Dermis blood vessel endothelial cell (primary cell): ENCODE data around the gene DSTYK. TPM values are rescaled to one million over a fixed set of nuclear protein-coding genes. Genes with fewer than 3 reads are reported as not detected.
A peak's percentile ranks its signal among the peaks of the same experiment; 100 is the strongest.
"Not testable (repeated sequence)": the region's sequence is repeated elsewhere in the genome, so short reads cannot be mapped to it uniquely, and the experiment has no call there.

Experiments used
- DNase-seq: peaks from one replicate; pipeline ENCODE4 v3.0.0; 2010
- total RNA-seq: library from RNA; depleted of rRNA; stranded (reverse); fragments of >200 nt; gene quantifications from 2 replicates; pipeline ENCODE4 v1.2.3, GENCODE V29; 2014

The DSTYK gene
- total RNA-seq, 1 donor from 2014 or later: 15.1 TPM

DNA sequence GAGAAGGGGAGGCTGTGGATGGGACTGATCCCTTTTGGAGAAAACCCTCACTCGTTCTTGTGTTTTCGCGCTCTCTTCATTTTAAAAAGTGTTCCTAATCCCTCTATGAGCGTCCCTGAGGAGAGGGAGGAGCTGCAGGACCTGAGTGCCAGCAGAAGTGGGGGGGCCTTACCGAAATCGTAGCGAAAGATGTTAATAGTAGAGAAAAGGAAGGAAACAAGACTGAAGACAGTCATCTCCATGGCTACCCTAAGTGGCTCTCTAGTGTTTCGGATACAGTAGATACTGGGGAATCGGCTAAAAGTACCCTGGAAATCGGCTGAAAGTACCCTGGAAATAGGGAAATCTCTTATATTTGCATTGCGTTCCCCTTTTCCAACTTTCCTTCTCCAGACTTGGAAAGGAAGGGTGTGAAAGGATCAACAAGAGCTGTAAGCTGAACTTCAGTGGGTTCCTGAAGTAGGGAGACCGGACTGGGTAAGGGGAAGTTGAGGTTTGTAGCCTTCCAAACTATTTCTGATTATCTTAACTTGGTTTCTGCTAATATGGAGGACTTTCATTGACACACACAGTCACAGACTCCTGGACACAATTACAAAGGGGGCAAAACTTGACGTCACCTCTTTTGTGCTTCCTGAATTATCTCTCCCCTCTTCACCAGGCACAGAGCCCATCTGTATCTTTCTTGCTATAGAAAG lies 486 bp upstream of the DSTYK start:
- DNase-seq: no peak

DNA sequence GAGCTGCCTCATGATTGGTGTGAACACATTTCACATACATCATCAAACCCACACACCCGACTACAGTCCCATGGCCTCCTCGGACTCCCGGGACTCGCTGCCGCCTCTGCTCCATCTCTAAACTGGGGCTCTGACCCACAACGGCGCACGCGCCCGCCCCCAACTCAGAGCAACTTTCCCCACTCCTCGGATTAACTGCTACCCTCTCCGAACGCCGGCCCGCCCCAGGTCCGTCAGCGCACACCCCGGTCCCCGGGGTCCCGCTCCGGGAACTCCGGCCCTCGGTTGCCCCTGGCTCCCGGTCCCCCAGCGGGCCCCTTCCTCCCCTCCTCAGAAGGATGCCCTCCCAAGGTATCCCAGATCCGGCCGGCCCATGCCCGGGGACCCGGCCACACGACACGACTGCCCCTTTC lies 740 bp downstream of the DSTYK start:
- DNase-seq: peak; percentile 40

DNA sequence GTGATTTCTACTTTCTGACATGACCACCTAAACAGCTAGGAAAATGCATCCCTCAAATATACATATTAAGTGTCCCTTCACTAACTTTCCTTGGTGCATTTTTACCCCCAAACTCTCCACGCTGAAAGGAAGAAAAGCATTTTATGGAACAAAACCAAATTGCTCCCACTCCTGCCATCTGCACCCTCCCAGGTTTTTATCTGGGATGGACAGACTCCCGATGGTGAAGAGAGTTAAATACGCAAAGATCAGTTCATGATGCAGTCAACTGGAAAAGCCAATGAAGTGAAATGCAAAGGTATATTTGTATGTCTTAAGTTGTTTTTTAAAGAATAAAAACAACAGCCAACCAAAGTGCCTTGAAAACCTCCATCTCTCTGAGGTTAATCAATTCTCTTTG lies 2.7 kb downstream of the DSTYK start:
- DNase-seq: no peak

DNA sequence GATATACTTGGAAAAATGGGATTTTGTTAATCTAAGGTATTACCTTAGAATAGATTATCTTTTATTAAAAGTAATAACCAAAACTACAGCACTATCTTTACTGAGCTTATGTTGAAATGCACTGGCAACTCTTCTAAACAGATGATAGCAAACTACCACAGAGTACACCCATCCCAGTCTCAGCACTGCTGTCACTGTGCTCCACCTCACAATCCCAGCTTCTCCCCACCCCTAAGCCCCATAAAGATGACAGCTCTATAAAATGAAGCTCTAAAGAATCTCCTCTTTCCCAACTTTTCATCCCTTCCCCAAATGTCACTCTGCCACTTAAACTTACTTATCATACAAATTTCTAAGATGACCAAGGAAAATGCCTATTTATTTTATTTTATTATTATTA lies 6.4 kb downstream of the DSTYK start:
- no peak for DNase-seq

DNA sequence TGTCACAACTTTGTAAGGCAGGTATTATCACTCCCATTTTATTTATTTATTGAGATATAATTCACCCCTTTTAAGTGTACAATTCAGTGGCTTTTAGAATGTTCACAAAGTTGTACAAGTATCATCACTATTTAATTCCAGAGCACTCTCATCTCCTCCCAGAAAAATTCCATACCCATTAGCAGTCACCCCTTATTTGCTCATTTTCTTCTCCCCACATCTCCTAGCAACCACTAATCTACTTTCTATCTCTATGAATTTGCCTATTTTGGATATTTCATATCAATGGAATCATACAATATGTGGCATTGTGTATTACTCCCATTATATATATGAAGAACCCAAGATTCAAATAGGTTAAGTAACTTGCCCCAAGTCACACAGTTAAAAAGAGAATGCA lies 7.0 kb downstream of the DSTYK start:
- DNase-seq: no peak

DNA sequence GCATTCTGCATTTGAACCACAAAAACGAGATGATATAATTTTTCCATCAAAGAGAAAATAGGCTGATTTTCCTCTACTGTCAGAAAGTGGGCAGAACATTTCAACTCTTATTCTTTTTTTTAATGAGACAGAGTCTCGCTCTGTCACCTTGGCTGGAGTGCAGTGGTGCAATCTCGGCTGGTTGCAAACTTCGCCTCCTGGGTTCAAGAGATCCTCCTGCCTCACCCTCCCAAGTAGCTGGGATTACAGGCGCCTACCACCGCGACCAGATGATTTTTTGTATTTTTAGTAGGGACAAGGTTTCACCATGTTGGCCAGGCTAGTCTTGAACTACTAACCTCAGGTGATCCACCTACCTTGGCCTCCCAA lies 11.6 kb downstream of the DSTYK start:
- DNase-seq: no peak

DNA sequence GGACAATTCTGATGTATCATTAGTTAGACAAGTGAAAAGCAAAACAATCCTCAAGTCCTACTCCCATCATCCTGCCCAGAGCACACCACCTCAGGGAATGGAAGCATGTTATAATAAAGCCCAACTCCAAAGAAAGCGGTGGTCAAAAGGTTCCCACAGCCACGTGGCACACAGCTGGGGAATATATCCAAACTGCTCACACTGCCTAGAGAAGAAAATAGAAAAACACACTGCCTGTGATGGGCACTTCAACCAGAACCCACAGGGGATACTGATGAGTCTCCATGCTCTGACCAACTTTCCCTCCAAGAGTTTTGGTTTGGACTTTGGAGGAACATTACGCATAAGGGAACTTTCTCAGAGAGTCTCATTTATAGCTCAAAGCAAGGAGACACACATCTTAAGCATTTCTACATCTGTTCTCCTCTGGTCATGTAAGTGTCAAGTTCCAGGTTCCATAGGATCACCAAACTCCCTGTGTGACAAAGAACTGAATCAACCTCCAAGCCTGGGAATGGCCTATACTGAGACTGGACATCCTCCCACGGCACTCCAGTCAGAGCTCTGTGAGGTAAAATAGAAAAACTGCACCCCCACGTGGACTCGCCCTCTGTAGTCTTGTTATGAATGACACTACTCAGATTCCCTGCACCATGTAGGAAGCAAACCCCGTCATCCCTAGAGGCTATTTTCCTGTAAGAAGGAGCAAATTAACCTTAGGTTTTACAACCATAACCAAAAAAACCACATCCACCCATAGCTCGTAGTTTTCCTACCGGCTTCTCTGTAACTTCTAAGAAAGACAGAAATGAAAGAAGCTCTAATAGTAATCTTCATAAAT lies 12.2 kb downstream of the DSTYK start:
- no peak for DNase-seq

DNA sequence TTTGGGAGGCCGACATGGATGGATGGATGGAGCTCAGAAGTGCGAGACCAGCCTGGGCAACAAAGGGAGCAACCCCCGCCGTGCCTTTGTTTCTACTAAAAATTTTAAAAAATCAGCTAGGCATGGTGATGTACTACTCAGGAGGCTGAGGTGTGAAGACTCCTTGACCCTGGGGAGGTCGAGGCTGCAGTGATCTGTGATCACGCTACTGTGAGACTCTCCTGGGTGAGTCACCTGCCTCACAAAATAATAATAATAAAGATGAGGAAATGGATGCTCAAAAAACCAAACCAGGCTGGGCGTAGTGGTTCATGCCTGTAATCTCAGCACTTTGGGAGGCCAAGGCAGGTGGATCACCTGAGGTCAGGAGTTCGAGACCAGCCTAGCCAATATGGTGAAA lies 19.2 kb downstream of the DSTYK start:
- DNase-seq: no peak

DNA sequence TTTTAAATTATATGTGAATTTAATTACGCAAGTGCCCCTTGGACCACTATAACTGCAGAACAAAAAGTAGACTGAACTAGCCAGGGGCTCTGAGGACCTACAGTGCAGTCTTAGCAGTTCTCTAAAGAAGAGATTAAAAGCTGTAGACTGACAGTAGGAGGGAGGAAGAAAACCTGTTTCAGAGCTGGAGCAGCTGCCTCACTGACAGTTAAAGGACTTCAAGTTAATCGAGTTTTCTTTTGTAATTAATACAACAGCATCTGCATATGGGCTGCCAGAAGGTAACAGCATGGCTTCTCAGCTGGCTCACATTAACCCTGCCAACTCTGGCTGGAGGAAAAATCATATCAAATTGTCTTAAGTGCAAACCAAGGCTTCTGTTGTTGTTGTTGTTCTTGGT lies 19.9 kb downstream of the DSTYK start:
- no peak for DNase-seq

DNA sequence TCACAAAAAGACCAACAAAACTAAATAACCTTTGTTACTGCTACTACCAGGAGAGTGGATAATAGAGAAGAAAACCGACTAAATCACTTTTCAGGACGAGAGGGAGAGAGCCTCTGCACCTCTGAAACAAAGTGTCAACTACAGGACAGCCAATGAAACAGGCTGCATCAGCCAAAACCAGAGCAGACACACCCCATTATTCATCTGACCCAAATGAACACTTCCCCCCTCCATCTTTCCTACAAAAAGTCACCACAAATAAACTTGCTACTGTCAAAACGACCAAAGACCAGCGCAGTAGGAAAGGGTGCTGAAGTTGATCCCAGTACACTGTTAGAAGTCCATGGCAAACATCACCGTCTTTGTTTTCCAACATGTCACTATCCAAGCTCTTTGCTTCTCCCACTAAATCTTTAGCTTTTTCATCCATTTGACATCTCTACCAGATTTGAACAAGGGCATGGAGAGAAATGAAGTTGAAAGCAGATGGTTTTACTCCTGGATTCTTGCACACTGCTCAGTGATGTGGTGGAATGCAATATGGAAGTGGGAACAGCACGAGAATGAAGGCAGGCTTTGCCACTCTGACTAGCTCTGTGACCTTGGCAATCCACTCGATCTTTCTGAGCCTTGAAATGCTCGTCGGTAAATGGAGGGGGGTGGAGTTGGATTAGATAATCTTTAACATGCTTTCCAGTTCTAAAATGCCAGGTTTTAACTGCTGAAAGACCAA lies 20.5 kb downstream of the DSTYK start:
- no peak for DNase-seq

DNA sequence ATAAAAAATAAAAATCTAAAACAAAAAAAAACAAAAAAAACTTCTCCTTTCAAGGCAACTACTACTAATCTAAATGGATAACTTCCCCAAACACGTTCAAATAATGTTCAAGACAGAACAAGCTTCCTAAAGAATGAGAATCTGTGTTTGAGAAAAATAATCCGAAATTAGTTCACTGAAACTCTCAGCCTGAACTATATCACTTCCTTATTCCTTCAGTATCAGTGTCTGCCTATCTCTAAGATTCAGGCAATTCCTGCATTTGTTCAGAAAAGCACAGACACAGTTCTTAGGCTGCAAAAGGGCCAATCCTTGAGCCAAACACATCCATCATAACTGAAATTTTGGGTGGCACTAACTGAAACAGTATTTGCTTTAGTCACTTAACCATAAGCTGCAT lies 22.4 kb downstream of the DSTYK start:
- DNase-seq: no peak

DNA sequence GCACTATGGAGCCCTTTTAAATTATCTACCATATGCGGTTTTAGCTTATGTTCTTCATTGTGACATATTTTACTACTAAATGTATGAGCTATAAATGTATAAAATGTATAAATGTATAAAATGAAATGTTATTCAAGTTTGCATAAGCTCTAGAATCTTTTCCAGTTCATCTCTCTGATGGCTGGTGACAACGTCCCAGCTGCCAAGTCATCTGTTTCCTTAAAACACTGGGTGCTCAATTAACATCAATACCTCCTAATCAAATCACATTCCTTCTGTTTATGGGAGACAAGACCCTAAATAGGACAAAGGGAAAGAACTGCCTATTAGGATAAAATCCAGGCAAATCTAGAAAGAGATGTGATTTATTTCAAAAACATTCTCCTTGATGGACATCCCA lies 22.9 kb downstream of the DSTYK start:
- DNase-seq: no peak

DNA sequence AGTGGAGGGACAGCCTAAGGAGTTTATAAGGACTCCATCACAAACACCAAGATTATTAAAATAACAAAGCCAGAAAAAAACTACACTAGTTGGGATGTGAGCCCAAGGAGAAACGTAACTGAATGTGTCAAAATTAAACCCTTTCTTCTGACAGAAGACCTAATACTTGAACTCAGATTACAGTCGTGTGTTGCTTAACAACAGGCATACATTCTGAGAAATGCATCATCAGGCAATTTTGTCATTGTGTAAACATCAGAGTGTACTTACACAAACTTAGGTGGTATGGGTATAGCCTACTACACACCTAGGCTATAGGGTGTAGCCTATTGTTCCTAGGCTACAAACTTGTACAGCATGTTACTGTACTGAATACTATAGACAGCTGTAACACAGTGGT lies 23.4 kb downstream of the DSTYK start:
- DNase-seq: no peak

DNA sequence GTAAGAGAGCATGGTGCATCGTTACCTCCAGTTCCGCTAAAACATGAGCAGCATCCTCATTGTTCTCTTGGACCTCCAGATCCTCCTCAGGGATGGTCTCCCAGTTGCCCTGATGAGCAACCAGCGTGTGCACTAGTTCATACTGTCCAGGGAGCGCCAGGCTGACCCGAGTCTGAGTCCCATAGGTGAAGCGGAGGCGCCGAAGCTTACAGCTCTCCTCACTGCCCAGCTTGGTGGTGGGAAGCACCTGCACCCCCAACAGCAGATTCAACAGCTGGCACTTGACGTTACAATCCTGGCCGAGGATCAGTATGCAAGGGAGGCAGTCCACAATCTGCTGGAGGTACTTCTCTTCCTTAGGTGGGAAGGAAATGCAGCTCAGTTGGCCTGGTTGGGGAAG lies 24.1 kb downstream of the DSTYK start:
- DNase-seq: no peak

DNA sequence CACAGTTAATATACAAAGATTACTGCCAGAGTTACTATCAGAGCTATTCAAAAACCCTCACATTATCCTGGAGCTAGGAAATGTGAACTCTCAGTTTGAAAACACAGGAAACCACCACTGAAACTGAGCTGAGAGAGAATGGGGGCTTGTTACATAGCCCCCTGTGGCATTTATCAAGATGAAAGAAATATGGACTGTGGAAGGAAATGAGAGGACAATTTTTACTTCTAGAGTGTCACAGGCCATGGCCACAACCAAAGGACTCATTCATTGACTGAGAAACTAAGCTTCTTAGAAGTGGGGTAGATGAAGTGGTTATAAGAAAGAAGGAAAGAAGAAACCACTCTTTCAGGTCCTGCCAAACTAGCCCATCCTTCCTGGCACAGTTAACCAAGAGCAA lies 25.3 kb downstream of the DSTYK start:
- DNase-seq: no peak

DNA sequence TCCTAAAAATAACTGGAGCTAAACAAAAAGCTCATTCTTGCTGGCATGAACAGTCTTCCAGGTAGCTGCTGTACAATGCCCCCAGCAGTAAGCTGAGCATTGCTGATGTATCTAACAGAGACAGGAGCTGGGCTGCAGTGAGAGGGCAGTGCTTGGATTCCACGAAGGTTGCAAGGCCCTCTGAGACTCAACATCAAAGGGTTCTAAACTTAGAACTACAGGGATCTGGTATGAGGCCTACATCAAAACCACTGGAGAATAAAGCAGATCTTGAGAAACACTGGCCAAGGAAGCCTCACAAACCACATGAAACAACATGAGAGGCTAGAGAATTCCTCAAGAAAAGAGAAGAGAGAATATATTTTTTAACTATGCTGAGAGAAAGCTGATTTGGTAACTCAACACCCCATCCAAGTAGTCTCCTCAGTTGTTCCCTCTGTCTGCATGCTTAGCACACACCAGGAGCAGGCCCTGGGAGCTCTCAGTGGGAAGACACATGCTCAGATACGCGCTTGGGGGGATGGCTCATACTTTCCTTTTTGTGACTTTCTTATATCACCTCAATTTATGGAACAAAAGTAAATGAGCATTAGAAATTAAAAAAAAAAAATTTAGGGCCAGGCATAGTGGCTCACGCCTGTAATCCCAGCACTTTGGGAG lies 27.7 kb downstream of the DSTYK start:
- DNase-seq: peak; percentile 6

DNA sequence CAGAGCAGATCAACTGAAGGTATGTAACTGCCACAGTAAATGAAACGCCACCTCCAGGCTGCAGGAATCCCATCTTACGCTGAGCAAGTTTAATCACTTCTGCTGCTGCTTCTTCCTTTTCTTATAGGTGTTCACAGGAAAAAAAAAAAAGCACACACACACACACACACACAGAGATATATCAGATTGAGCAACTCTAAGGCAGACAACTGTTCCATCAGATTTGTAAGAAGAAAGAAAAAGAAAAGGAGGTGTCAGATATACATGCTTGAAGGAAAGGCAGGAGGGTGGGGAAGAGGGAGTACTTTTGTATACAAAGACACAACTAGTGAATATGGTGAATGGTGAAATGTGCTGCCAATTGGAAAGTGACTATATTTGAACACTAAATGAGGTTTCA lies 28.6 kb downstream of the DSTYK start:
- no peak for DNase-seq

DNA sequence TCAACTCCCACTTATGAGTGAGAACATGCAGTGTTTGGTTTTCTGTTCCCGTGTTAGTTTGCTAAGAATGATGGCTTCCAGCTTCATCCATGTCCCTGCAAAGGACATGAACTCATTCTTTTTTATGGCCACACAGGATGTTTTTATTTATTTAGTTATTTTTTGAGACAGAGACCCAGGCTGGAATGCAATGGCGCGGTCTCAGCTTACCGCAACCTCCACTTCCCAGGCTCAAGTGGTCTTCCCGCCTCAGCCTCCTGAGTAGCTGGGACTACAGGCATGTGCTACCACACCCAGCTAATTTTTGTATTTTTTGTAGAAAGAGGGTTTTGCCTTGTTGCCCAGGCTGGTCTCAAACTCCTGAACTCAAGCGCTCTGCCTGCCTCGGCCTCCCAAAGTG lies 31.2 kb downstream of the DSTYK start:
- DNase-seq: not testable (repeated sequence)

DNA sequence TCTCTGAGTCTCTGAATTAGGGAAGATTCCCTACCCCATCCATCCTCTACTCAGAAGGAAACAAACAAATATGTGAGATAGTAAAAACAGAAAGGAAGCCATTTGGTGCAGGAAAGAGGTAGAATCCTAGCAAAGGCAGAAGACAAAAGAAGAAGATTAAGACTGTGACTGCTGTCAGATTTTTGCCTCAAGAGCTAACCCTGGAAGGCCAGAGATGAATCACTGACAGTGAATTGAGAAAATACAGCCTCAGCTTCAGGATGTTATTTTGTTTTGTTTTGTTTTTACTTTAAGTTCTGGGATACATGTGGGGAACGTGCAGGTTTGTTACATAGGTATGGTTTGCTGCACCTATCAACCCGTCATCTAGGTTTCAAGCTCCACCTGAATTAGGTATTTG lies 31.7 kb downstream of the DSTYK start:
- peak; percentile 14 for DNase-seq

DNA sequence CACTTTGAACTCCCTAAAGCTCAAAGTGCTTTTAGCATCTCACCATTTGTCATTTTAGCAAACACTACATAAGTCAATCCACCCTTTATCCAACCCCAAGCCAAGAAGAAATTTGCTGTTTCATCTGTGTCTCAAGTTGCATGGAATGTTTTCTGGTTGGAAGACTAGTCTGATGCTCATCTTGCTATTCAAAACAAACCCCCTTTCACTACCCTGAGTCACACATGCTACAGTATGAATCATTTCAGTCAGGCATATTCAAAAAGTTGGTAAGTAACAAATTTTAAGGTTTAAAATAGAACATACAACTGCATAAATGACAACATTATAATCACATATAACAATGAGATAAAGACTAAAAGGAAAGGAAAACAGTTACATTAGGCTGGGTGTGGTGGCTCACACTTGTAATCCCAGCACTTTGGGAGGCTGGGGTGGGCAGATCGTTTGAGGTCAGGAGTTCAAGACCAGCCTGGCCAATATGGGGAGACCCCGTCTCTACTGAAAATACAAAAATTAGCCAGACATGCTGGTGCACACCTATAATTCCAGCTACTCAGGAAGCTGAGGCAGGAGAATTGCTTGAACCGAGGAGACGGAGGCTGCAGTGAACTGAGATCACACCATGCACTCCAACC lies 38.7 kb downstream of the DSTYK start:
- peak; percentile 55 for DNase-seq

DNA sequence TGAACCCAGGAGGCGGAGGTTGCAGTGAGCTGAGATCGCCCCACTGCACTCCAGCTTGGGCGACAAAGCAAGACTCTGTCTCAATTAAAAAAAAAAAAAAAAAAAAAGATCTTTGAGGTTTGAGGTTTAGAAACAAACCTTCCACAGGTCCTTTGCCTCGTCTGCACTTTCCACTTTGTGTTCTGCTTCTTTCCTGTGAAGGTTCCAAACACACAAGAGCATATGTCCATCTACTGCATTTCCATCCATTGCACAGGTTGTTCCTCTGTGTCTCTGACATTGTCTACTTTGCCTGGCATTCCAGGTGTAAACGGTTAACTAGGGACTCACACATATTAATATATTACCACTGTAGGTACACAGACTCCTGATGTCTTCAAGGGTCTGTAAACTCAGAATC lies 40.1 kb downstream of the DSTYK start:
- DNase-seq: no peak

DNA sequence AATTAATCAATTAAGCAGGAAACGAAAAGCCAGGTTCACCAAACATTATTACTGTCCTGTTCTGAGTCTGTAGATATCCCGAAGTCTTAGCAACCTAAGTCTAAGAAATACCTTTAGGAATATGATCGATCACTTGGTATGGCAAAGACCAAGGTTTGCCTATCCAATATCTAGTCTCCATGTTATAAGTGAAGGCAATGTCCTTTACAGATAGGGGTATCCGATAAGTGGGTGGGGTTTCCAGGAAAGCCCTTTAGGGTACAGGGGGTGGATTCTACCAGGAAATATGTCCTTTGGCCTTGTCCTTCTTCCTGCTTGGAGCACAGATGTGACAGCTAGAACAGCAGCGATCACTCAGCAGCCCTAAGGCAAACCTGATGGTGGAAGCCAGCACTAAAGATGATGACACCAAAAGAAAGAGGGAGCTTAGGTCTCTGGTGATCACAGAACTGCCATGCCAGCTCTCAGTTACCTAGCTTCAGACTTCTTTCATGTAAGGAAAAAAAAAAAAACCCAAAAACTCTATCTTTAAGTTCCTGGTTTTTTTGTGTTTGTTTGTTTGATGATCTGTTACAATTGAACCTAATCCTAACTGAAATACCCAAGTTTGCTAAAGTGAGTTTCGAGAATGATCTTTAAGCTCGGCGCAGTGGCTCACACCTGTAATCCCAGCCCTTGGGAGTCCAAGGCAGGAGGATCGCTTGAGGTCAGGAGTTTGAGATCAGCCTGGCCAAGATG lies 40.8 kb downstream of the DSTYK start:
- DNase-seq: no peak
